ENCODE data around the gene SOX1. TPM values are rescaled to one million over a fixed set of nuclear protein-coding genes. Genes with fewer than 3 reads are reported as not detected.

SOX1 gene
- total and polyA plus RNA-seq, 12 donors, result not detected

- Histone ChIP-seq H3K36me3 (no peaks in the 10 kb centered on the region), H3K4me3 (no peak overlapping the region), H3K4me1 (no peaks in the 10 kb centered on the region), H3K9me3 (no peaks in the 10 kb centered on the region), H3K27me3 (peaks cover 0 to 72% (median 51%) of the 10 kb centered on the region in 7 donors), H3K27ac (no peak overlapping the region)
- TF ChIP-seq, protein P1, sequence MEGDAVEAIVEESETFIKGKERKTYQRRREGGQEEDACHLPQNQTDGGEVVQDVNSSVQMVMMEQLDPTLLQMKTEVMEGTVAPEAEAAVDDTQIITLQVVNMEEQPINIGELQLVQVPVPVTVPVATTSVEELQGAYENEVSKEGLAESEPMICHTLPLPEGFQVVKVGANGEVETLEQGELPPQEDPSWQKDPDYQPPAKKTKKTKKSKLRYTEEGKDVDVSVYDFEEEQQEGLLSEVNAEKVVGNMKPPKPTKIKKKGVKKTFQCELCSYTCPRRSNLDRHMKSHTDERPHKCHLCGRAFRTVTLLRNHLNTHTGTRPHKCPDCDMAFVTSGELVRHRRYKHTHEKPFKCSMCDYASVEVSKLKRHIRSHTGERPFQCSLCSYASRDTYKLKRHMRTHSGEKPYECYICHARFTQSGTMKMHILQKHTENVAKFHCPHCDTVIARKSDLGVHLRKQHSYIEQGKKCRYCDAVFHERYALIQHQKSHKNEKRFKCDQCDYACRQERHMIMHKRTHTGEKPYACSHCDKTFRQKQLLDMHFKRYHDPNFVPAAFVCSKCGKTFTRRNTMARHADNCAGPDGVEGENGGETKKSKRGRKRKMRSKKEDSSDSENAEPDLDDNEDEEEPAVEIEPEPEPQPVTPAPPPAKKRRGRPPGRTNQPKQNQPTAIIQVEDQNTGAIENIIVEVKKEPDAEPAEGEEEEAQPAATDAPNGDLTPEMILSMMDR (IDR thresholded peaks at IDR 0.05), result no peak
- intact Hi-C loops (cut with DNase I), result no loop called here
- ATAC-seq (no peak), DNase-seq (no peak)
- 90 to 92% methylated on average over 14 of the region's 14 CpGs for WGBS, 2 donors
These were observed 52.5 kb downstream of the SOX1 start for GRCh38 chr13:112119192-112120030.

GRCh38 chr13:112120031-112120373 lies 53.1 kb downstream of the SOX1 start:
- H3K36me3 ChIP-seq, result no peaks in the 10 kb centered on the region
- no peak overlapping the region for H3K4me3 ChIP-seq
- DNase-seq (no peak), ATAC-seq (no peak)
- H3K27ac ChIP-seq, result no peak overlapping the region
- no peaks in the 10 kb centered on the region for H3K4me1 ChIP-seq
- TF ChIP-seq, protein P1 (IDR thresholded peaks at IDR 0.05), result no peak
- WGBS, 2 donors, result 27 to 46% methylated on average over 5 of the region's 5 CpGs
- intact Hi-C loops (cut with DNase I), result no loop called here
- peaks cover 0 to 72% (median 55%) of the 10 kb centered on the region in 7 donors for H3K27me3 ChIP-seq
- no peaks in the 10 kb centered on the region for H3K9me3 ChIP-seq
